ENCODE results near the gene PLA2G2E.
A peak's percentile ranks its signal among the peaks of the same experiment; 100 is the strongest.

Gene PLA2G2E

GRCh38 chr1:19926296-19927129 lies 3.1 kb upstream of the PLA2G2E start:
- no peak for DNase-seq

- DNase-seq, result no peak
Measured at GRCh38 chr1:19925342-19926070, 2.1 kb upstream of the PLA2G2E start.

GRCh38 chr1:19923953-19924346 lies 533 bp upstream of the PLA2G2E start:
- DNase-seq, result no peak

- no peak for DNase-seq
Measured at GRCh38 chr1:19922015-19922688, 1.3 kb downstream of the PLA2G2E start.

- DNase-seq, result no peak
Measured at GRCh38 chr1:19921310-19921709, 2.1 kb downstream of the PLA2G2E start.

- no peak for DNase-seq
Measured at GRCh38 chr1:19920132-19920710, 3.2 kb downstream of the PLA2G2E start.

GRCh38 chr1:19918057-19918456 lies 5.4 kb downstream of the PLA2G2E start:
- peak; percentile 82 for DNase-seq

- no peak for DNase-seq
Measured at GRCh38 chr1:19910650-19911049, 12.8 kb downstream of the PLA2G2E start.

- DNase-seq, result no peak
Measured at GRCh38 chr1:19909971-19910370, 13.4 kb downstream of the PLA2G2E start.

- no peak for DNase-seq
Measured at GRCh38 chr1:19909392-19909791, 14.0 kb downstream of the PLA2G2E start.

- DNase-seq, result no peak
Measured at GRCh38 chr1:19907456-19907855, 16.0 kb downstream of the PLA2G2E start.

- DNase-seq, result no peak
Measured at GRCh38 chr1:19903621-19904020, 19.8 kb downstream of the PLA2G2E start.

GRCh38 chr1:19901653-19902052 lies 21.8 kb downstream of the PLA2G2E start:
- no peak for DNase-seq

- no peak for DNase-seq
Measured at GRCh38 chr1:19894218-19894617, 29.2 kb downstream of the PLA2G2E start.

GRCh38 chr1:19893687-19894086 lies 29.7 kb downstream of the PLA2G2E start:
- DNase-seq, result no peak

- DNase-seq, result no peak
Measured at GRCh38 chr1:19892628-19893168, 30.7 kb downstream of the PLA2G2E start.

- no peak for DNase-seq
Measured at GRCh38 chr1:19892129-19892528, 31.3 kb downstream of the PLA2G2E start.

GRCh38 chr1:19889656-19890055 lies 33.8 kb downstream of the PLA2G2E start:
- no peak for DNase-seq

GRCh38 chr1:19888112-19888511 lies 35.3 kb downstream of the PLA2G2E start:
- no peak for DNase-seq

GRCh38 chr1:19885821-19886220 lies 37.6 kb downstream of the PLA2G2E start:
- DNase-seq, result no peak

- DNase-seq, result no peak
Measured at GRCh38 chr1:19884312-19884711, 39.1 kb downstream of the PLA2G2E start.

- peak; percentile 95 for DNase-seq
Measured at GRCh38 chr1:19882111-19883071, 41.0 kb downstream of the PLA2G2E start, which contains the start of gene OTUD3. Gene OTUD3, plus strand, starts transcription at chr1:19882395. Its CDS starts 119 bp downstream, at chr1:19882514.

Data from activated naive CD4-positive, alpha-beta T cell treated with anti-CD3 and anti-CD28 coated beads, Interleukin-2, amount 50 U/mL, for 16 hours (primary cell).